OCI-LY7 (cell line): ENCODE results near the gene FHIT. TPM values are rescaled to one million over a fixed set of nuclear protein-coding genes. Genes with fewer than 3 reads are reported as not detected.

Source experiments
- BruUV-seq: library from RNA; stranded (reverse); fragments of 400-500 nt; replicated peaks from 2 replicates; lab custom pipeline; 2021; lab: Mats Ljungman, UMichigan
- CTCF ChIA-PET: fragments of 300-600 bp; sonication (Branson Sonifier 250); formaldehyde crosslinking; loops from one replicate; lab custom pipeline; 2022; ENCODE audit warnings: antibody characterized with exemption; ENCODE audit not compliant: unreplicated experiment; lab: Charles Lee
- POLR2A ChIA-PET: fragments of 300-600 bp; sonication (Branson Sonifier 250); formaldehyde crosslinking; loops from one replicate; lab custom pipeline; 2022; ENCODE audit warnings: antibody characterized with exemption; lab: Charles Lee
- DNase-seq: peaks from one replicate; pipeline ENCODE4 v3.0.0-alpha.2; 2015; ENCODE audit warnings: low spot score
- H2AFZ ChIP-seq: fragments of 200-600 bp; sonication (generic), shearing (Covaris generic); 2 replicates; pipeline ENCODE4 v1.6.1; 2014; ENCODE audit warnings: mild to moderate bottlenecking, antibody characterized with exemption, low read length, moderate library complexity
- H3K27ac ChIP-seq: fragments of 200-600 bp; sonication (generic); 2 replicates; pipeline ENCODE4 v1.5.1; 2014; ENCODE audit warnings: mixed run types, low read depth, mild to moderate bottlenecking, moderate library complexity, low read length, inconsistent platforms; ENCODE audit not compliant: poor library complexity, severe bottlenecking
- H3K36me3 ChIP-seq: fragments of 200-600 bp; sonication (generic); 2 replicates; pipeline ENCODE4 v1.6.1; 2014; ENCODE audit warnings: mild to moderate bottlenecking, antibody characterized with exemption, low read length, moderate library complexity, mixed read lengths; ENCODE audit not compliant: insufficient read depth
- H3K4me1 ChIP-seq: fragments of 200-600 bp; sonication (generic); 2 replicates; pipeline ENCODE4 v1.5.1; 2014; ENCODE audit warnings: mild to moderate bottlenecking, low read length; ENCODE audit not compliant: insufficient read depth, poor library complexity, severe bottlenecking
- H3K4me2 ChIP-seq: fragments of 200-600 bp; sonication (generic); 2 replicates; pipeline ENCODE4 v1.6.1; 2014; ENCODE audit warnings: mild to moderate bottlenecking, low read length
- H3K4me3 ChIP-seq: fragments of 200-600 bp; sonication (generic); 2 replicates; pipeline ENCODE4 v1.5.1; 2014; ENCODE audit warnings: mild to moderate bottlenecking, low read depth, low read length; ENCODE audit not compliant: poor library complexity, severe bottlenecking
- H3K79me2 ChIP-seq: fragments of 200-600 bp; sonication (generic); 2 replicates; pipeline ENCODE4 v1.6.1; 2016; ENCODE audit warnings: low read depth, mild to moderate bottlenecking, low read length, moderate library complexity, mixed read lengths; ENCODE audit not compliant: insufficient read depth
- H3K9me2 ChIP-seq: fragments of 200-600 bp; sonication (generic); 2 replicates; pipeline ENCODE4 v1.6.1; 2016; ENCODE audit warnings: mild to moderate bottlenecking, low read length, mixed read lengths; ENCODE audit not compliant: insufficient read depth
- H3K9me3 ChIP-seq: fragments of 200-600 bp; sonication (generic); 2 replicates; pipeline ENCODE4 v1.6.1; 2014; ENCODE audit warnings: mild to moderate bottlenecking, mixed run types, low read length, mixed read lengths
- H4K20me1 ChIP-seq: fragments of 200-600 bp; sonication (generic); 2 replicates; pipeline ENCODE4 v1.6.1; 2014; ENCODE audit warnings: mild to moderate bottlenecking, antibody characterized with exemption, low read length, moderate library complexity, mixed read lengths; ENCODE audit not compliant: insufficient read depth
- CTCF ChIP-seq: fragments of 200-600 bp; sonication (generic); conservative IDR thresholded peaks from 2 replicates; pipeline ENCODE4 v1.5.1; 2014; ENCODE audit warnings: mild to moderate bottlenecking, antibody characterized with exemption, low read length, moderate library complexity, mixed read lengths
- EZH2phosphoT487 ChIP-seq: fragments of 200-600 bp; sonication (generic); IDR thresholded peaks from 2 replicates; pipeline ENCODE4 v1.6.1; 2018; ENCODE audit warnings: low read depth, borderline replicate concordance, mild to moderate bottlenecking, mixed run types, antibody characterized with exemption, low read length, moderate library complexity, mixed read lengths
- intact Hi-C: fragments of 100-400 bp; cut with micrococcal nuclease; formaldehyde crosslinking; loops from one replicate; pipeline ENCODE4 v1.10.0; 2022; ENCODE audit not compliant: unreplicated experiment
- total RNA-seq, 2 experiments: library from RNA; depleted of rRNA in 1 of 2; stranded (reverse); fragments of >200 nt in 1 of 2; shearing (Covaris generic) in 1 of 2; gene quantifications; 2 replicates each; pipeline ENCODE4 v1.2.3, GENCODE V29; 2014 to 2022

FHIT gene
- total RNA-seq, 2 experiments from 2014 or later: 5.0 to 10.9 TPM

- Histone ChIP-seq H3K9me3 (no peaks in the 10 kb centered on the region), H3K4me2 (no peak overlapping the region), H3K79me2 (no peaks in the 10 kb centered on the region), H2AFZ (no peak overlapping the region), H3K4me1 (no peaks in the 10 kb centered on the region), H4K20me1 (no peaks in the 10 kb centered on the region), H3K27ac (no peak overlapping the region), H3K9me2 (no peaks in the 10 kb centered on the region), H3K36me3 (no peaks in the 10 kb centered on the region), H3K4me3 (no peak overlapping the region)
- POLR2A ChIA-PET: interaction anchor here (1.1 kb wide), 1 partner anchor 22 kb away, joined by 4 read pairs; no protein-coding TSS in a partner anchor
- no peak for DNase-seq
- no peak for TF ChIP-seq CTCF
- TF ChIP-seq EZH2phosphoT487: no peak
- BruUV-seq: no TSS peak
- intact Hi-C loops: no loop called here
- CTCF ChIA-PET: no interaction called here
Measured at GRCh38 chr3:60135474-60135873, 1115.8 kb downstream of the FHIT start.

- Histone ChIP-seq H3K79me2 (no peaks in the 10 kb centered on the region), H3K4me2 (no peak overlapping the region), H3K4me1 (no peaks in the 10 kb centered on the region), H3K27ac (no peak overlapping the region), H2AFZ (no peak overlapping the region), H3K9me3 (no peaks in the 10 kb centered on the region), H3K4me3 (no peak overlapping the region), H4K20me1 (no peaks in the 10 kb centered on the region), H3K9me2 (no peaks in the 10 kb centered on the region), H3K36me3 (no peaks in the 10 kb centered on the region)
- CTCF ChIA-PET: no interaction called here
- no peak for DNase-seq
- intact Hi-C loops: no loop called here
- BruUV-seq: no TSS peak
- POLR2A ChIA-PET: interaction anchor here (0.5 to 1.1 kb wide), 5 partner anchors 9 to 47 kb away, joined by 3 to 4 read pairs (median 3); no protein-coding TSS in a partner anchor
- TF ChIP-seq EZH2phosphoT487 (no peak), CTCF (no peak)
Measured at GRCh38 chr3:60133269-60134162, 1117.7 kb downstream of the FHIT start.

- intact Hi-C loops: no loop called here
- POLR2A ChIA-PET: no interaction called here
Measured at GRCh38 chr3:60131618-60132017, 1119.6 kb downstream of the FHIT start.

More at GRCh38 chr3:60131618-60132017, 1119.6 kb downstream of the FHIT start:
- no peak overlapping the region for H3K4me3 ChIP-seq
- H3K4me2 ChIP-seq: no peak overlapping the region
- H3K9me2 ChIP-seq: no peaks in the 10 kb centered on the region
- no peak overlapping the region for H3K27ac ChIP-seq
- no peak for TF ChIP-seq CTCF
- TF ChIP-seq EZH2phosphoT487: no peak
- H3K4me1 ChIP-seq: no peaks in the 10 kb centered on the region
- CTCF ChIA-PET: no interaction called here
- H3K36me3 ChIP-seq: no peaks in the 10 kb centered on the region
- no peaks in the 10 kb centered on the region for H4K20me1 ChIP-seq
- H2AFZ ChIP-seq: no peak overlapping the region
- BruUV-seq: no TSS peak
- no peaks in the 10 kb centered on the region for H3K79me2 ChIP-seq
- no peak for DNase-seq
- no peaks in the 10 kb centered on the region for H3K9me3 ChIP-seq
